Measurements from ENCODE around the gene VGLL3. TPM values are rescaled to one million over a fixed set of nuclear protein-coding genes. Genes with fewer than 3 reads are reported as not detected.
"Not testable (repeated sequence)": the region's sequence is repeated elsewhere in the genome, so short reads cannot be mapped to it uniquely, and the experiment has no call there.

VGLL3 gene
- total RNA-seq, 1 donor from 2014 or later, result 51.7 TPM

- DNase-seq (ENCODE audit: low spot score), result no peak
Observed at GRCh38 chr3:86989611-86990010, 1.3 kb downstream of the VGLL3 start.

DNA sequence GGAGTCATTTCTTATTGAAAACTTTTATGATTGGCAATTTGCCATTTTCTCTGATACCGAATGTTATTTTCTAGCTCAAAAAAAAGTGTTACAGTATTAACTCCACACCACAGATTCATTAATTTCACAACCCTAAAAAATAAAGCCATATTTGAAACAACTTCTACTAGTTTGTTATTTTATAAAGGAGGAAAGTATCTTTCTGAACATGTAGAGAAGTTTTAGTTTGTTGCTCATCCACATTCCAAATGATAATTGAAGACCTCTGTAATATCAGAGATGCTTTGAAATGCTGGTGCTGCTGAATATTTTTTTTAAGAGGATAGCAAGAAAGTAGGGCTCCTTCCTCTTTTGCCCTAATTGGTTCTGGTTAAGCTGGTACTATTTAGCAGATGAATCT is 1.9 kb downstream of the VGLL3 start:
- DNase-seq (ENCODE audit: low spot score), result no peak

- DNase-seq (ENCODE audit: low spot score), result no peak
Observed at GRCh38 chr3:86988235-86988634, 2.7 kb downstream of the VGLL3 start.

DNA sequence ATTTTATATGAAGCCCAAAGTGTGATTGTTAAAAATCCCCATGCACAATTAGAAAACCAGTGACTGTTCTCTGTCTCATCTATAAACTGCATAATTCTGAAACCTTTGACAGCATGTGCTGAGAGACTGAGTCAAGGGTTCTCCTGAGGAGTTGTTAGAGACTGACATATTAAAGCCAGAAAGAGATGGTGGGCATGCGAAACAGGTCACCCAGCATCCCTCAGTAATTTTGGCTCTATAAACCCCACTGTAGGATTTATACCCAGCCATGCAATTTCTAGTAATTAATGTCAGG is 3.6 kb downstream of the VGLL3 start:
- DNase-seq (ENCODE audit: low spot score), result no peak

GRCh38 chr3:86986671-86987420 is 4.1 kb downstream of the VGLL3 start:
- no peak for DNase-seq (ENCODE audit: low spot score)

DNA sequence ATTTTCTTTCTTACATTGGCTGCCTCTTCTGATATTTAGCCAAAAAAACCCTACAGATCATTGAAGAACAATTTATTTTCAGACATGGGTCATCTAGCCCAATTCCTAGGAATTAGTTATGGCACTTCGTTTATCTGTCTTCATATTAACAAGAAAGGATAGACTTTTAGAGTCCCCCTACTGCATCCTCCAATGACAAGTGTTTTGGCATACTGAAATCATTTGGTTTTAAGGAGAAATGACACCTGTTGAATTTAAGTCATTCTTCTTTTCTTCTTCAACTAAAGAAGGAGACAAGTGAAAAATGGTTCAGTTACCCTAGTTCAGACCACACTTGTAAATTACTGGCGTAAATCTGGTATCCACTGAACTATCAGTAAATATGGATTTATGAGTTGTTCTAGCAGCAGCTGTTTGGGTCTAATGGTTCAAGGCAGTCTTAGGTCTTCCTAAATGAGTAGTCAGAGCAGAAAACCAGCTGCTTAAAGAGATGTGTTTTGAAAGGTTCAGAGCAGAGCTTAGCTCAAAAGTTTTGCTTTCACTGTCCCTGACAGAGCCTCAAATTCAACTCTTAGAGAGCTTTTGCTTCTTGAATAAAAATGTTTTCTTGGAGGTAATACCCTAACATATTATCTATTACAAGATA is 5.6 kb downstream of the VGLL3 start:
- no peak for DNase-seq (ENCODE audit: low spot score)

- DNase-seq (ENCODE audit: low spot score), result no peak
Observed at GRCh38 chr3:86984271-86984670, 6.7 kb downstream of the VGLL3 start.

GRCh38 chr3:86982883-86983282 is 8.1 kb downstream of the VGLL3 start:
- DNase-seq (ENCODE audit: low spot score), result no peak

DNA sequence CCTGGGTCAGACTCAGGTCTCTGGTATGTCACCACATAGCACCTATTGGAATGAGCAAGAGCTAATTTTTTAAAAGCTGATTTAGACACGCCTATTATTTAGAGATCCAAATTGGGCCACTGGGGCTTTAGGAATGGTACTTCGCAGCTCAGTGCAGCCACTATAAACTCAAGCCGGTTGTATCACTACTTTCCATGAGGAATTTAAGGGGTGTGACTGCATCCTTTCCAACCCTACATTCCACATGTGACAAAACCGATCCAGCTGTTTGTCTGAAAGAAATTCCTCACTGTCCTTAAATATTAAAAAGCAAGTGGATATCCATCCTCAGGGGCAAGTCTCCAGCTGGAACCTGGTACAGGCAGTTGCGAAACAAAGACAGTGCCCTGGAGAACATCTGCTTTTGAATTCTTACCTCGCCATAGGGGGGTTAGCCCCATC is 12.8 kb downstream of the VGLL3 start:
- no peak for DNase-seq (ENCODE audit: low spot score)

DNA sequence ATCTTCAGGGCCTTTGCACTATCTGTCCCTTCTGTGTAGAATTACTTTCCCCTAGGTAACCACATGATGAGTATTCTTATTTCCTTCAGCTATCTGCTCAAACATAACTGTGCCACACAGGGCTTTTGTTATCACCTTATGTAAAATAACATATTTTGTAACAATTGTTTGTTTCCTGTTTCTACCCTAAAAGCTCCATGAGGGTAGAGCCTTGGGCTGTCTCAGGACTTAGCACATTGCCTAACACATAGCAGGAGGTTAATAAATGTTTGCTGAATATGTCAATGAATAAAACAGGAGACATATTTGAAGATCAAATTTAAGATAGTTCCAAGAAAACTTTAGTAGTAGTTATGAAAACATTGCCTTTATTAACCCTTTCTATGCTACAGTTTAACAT is 14.7 kb downstream of the VGLL3 start:
- DNase-seq (ENCODE audit: low spot score), result no peak

DNA sequence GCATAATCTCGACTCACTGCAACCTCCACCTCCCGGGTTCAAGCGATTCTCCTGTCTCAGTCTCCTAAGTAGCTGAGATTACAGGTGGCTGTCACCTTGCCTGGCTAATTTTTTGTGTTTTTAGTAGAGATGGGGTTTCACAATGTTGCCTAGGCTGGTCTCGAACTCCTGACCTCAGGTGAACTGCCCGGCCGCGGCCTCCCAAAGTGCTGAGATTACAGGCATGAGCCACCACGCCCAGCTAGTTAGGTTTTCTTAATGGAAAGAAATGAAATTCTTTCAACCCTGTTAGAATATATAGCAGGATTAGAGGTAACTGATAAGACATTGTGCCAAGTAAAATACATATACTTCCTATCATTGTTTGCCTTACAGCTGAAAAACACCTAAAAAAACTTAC is 16.8 kb downstream of the VGLL3 start:
- DNase-seq (ENCODE audit: low spot score), result not testable (repeated sequence)

DNA sequence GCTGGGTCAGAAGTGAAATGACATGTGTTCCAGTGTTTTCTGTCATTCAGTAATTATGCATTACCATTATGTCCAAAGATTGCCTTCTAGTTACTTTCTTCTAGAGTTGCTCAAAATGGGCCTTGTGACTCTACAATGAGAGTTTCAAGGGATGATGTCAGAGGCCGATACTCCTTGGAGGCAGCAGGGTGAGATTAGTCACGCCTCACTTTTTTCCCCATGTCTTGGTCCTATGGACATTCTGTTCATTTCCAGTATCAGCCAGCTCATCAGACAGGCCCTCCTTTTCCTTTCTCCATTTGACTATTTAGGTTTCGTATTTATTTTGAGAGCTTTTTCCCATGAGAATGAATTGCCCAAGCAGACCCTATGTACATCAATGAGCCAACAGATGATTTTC is 17.5 kb downstream of the VGLL3 start:
- DNase-seq (ENCODE audit: low spot score), result no peak

- DNase-seq (ENCODE audit: low spot score), result no peak
Observed at GRCh38 chr3:86969500-86970189, 21.3 kb downstream of the VGLL3 start.

DNA sequence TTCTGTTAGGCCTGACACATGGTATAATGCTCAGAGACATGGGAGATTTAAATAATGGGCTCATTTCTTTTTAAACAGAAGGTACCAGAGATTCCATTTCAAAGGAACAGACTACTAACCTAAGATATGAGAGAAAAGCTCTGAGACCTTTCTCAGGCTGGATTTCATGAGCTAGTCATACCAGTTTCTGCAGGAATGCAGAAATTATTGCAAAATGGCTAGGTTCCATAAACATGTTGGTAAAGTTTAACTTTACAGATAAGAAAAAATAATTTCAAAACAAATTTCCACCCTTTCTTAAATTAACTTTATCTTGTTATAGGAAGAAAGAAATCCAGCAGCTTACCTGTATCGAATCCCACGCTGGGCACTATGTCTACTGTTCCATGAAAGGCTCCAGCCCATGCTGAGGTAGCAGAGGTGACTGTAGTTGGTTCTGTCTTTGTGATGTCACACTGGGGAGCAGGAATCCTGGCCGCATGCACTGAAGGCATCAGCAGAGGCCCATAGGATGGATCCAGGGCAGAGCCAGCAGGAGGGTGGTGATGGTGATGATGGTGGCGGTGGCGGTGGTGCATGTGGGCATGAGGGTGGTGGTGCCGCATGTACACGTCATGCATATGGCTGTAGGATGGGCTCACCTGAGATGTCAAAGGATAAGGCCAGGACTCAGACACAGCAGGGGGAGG is 22.6 kb downstream of the VGLL3 start:
- DNase-seq (ENCODE audit: low spot score), result no peak

DNA sequence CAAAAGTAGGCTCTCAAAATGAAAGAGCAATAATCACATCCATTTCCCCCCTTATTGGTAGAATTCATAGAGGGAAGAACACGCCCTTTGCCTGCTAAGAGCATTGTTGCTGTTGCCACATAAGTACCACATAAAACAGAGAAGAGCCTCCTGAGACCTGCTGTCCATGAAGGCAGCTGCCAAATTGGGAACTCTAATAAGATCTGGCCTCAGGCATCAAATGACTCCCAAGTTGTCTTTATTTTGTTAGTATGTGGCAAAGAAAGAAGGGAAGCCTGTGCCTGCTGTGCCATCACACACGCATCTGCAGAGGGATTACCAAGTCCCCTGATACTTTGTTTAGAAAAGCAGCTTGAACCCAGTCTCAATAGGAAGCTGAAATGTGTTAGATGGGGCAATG is 23.9 kb downstream of the VGLL3 start:
- DNase-seq (ENCODE audit: low spot score), result no peak

DNA sequence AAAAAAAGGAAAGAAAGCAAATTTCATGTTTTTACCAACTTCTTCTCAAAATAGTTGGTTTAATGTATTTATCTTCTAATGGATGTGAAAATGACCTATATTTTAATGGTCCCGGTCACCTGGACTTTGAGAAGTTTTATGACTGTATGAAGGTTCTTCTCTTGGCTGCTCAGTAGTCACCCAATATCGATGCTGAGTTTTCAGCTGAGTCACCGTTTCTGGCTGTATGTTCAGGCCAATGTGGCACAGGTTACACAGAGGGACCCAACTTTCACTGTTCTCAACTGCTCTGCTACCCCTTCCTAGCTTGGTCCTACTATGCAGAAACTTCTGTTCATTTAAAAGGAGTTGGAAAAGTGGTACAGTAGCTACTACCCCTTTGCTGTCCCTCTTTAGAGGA is 25.8 kb downstream of the VGLL3 start:
- DNase-seq (ENCODE audit: low spot score), result no peak

DNA sequence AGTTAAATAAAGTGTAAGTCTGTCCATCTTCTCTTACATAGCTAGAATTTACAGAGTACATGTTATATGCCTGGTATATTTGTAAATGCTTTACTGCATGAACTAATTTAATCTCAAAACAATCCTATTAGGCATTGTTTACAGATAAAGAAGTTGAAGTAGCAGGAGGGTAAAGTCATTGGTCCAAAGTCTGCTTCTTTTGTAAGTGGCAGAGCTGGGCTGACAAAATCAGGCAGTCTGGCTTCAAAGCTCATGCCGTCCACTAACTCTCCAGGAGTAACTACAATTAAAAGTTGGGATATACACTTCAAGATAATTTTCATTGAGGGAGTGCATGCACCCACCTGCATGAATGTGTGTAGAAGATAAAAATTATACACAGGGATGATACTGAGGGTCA is 27.3 kb downstream of the VGLL3 start:
- DNase-seq (ENCODE audit: low spot score), result no peak

DNA sequence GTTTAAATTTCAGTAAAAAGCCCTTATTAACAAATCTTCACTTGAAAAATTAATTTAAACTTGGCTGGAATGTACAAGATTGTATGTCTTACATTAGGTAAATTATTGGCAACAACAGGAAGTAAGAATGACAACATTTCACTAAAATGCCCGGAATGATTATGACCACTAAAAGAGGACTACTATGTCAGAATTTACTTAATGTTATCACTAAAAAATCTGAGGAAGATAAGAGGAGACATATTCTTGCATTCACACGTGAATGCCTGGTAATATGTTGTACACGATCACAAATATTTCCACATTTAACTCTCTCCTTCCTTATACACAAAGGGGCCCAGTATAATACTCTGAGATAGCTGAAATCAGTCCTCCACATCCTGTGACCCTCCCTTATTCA is 29.7 kb downstream of the VGLL3 start:
- no peak for DNase-seq (ENCODE audit: low spot score)

DNA sequence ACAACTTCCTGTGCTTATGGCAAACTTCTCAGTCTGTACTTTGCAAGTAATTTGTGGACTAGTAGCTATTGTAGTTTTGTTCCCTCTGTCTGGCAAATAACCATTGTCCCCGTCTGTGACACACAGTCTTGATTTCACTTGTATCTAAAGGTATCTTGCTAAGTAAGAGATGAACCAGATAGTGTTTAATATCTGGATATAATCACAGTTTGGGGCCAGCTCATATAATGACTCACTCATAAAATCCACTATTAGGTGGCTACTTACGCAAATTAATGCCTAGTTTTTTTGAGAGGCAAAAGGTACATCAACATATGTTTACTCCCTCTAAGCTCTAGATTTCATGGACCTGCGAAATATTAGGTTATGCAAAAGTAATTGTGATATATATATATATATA is 30.4 kb downstream of the VGLL3 start:
- no peak for DNase-seq (ENCODE audit: low spot score)

- no peak for DNase-seq (ENCODE audit: low spot score)
Observed at GRCh38 chr3:86958534-86958933, 32.4 kb downstream of the VGLL3 start.

DNA sequence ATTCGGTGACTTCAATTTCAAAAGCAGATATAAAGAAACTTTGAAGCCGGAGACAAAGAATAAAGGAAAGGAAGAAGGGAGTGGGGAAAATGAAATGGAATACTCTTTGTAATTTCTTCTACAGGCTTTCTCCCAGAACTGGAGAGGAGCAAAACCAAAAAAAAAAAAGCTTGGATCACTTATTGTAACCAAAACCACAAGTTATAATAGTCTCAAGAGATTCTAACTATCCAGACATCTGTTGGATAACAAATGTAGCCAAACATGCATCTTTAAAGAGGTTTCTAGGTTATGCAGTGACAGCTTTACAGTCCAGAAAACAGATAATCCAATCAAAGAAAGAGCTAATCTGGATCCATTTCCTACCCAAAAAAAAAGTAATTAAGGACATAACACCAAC is 36.2 kb downstream of the VGLL3 start:
- no peak for DNase-seq (ENCODE audit: low spot score)

DNA sequence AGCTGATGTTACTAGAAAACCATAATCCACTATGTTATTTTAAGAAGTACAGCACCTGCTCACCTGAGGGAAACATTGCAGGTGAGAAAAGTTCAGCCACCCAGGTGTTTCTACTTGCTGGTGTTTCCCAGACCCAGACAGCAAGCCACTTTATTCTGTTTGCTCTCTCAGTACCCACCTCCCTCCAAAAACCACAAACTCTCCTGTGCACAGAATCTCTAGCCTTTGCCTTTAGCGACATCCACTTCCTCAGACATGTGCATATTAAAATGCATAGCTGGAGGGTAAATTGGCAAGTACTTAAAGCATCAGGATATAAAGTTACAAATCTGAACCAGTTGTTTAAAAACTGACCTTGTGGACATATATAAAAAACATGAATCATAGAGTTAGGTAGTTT is 36.7 kb downstream of the VGLL3 start:
- no peak for DNase-seq (ENCODE audit: low spot score)

DNA sequence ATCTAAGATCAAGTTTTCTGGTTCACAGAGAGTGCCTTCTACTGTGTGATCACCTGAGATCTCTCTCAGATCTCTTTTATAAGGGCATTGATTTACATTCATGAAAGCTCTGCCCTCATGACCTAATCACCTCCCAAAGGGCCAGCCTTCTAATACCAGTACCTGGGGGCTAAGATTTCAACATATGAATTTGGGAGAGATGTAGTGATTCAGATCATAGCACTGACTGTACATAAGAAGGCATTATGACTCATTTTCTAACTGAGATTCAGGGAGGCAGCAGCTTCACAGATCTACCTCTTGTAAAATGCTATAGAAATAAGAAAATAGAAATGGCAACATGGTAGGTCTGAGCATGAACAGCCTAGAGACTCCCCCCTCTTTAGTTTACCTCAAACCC is 39.6 kb downstream of the VGLL3 start:
- DNase-seq (ENCODE audit: low spot score), result no peak
